ENCODE data around the gene ARHGEF1. TPM values are rescaled to one million over a fixed set of nuclear protein-coding genes. Genes with fewer than 3 reads are reported as not detected.

Gene ARHGEF1
- total RNA-seq, 1 experiment from 2014 or later, result 69.5 TPM

DNA sequence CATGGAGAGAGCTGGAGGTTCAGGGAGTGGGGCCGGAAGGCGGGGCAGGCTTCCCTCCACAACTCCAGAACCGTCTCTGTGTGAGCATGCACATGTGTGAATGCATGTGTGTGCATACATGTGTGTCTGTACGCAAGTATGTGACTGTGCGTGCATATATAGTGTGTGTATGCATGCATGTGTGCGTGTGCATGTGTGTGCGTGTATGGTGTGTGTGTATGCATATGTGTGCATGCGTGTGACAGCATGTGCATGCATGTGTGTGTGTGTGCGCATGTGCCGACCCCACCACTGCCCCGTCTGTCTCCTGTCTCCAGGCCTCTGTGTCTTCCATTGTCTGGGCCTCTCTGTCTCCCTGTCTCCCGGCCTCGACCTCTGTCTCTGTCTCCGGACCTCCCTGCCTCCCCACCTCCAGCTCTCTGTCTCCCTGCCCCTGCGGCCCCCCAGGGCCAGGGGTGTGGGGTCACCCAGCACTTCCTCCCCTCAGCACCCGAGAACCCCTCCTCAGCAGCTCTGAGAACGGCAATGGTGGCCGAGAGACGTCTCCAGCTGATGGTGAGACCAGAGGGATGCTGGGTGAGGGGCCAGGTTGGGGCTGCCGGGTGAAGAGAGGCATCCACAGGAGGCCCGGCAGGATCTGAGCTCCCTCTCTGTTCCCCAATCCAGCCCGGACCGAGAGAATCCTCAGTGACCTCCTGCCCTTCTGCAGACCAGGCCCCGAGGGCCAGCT lies 22.5 kb downstream of the ARHGEF1 start:
- no TSS peak for BruUV-seq (replicated peaks)

DNA sequence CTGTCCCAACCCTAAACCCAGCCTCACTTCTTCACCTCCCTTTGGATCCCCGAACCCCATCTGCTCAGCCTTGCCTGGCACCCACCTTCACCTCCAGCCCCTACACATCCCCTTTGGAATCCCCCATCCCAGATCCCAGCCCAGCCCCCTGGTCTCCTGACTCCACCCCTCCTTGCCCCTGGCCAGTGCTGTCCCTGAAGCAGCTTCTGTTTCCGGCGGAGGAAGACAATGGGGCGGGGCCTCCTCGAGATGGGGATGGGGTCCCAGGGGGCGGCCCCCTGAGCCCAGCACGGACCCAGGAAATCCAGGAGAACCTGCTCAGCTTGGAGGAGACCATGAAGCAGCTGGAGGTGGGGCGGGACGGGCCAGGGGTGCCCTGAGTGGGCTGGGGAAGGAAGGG lies 23.3 kb downstream of the ARHGEF1 start:
- Histone ChIP-seq H3K4me3 (ENCODE audit: low read depth in 2 of 2, low read length in 2 of 2) (no peak overlapping the region), H3K27me3 (ENCODE audit: control insufficient read depth, insufficient read depth, low read length) (no peaks in the 10 kb centered on the region), H3K27ac (ENCODE audit: low read length) (no peak overlapping the region), H3K36me3 (ENCODE audit: control insufficient read depth, insufficient read depth, low read length) (no peaks in the 10 kb centered on the region; the same call in 1 of the 2 replicates), H3K4me1 (ENCODE audit: control insufficient read depth, insufficient read depth, low read length) (no peaks in the 10 kb centered on the region), H3K9me3 (ENCODE audit: control insufficient read depth, insufficient read depth, low read depth, low read length) (no peaks in the 10 kb centered on the region)
- DNase-seq (ENCODE audit: low read depth, low spot score) (no peak), ATAC-seq (no peak)
- in situ Hi-C loops (cut with HindIII; ENCODE audit: low pct_unique_long_range_greater_than_20kb, low sequenced_read_pairs), result no loop called here
- TF ChIP-seq, protein P1, sequence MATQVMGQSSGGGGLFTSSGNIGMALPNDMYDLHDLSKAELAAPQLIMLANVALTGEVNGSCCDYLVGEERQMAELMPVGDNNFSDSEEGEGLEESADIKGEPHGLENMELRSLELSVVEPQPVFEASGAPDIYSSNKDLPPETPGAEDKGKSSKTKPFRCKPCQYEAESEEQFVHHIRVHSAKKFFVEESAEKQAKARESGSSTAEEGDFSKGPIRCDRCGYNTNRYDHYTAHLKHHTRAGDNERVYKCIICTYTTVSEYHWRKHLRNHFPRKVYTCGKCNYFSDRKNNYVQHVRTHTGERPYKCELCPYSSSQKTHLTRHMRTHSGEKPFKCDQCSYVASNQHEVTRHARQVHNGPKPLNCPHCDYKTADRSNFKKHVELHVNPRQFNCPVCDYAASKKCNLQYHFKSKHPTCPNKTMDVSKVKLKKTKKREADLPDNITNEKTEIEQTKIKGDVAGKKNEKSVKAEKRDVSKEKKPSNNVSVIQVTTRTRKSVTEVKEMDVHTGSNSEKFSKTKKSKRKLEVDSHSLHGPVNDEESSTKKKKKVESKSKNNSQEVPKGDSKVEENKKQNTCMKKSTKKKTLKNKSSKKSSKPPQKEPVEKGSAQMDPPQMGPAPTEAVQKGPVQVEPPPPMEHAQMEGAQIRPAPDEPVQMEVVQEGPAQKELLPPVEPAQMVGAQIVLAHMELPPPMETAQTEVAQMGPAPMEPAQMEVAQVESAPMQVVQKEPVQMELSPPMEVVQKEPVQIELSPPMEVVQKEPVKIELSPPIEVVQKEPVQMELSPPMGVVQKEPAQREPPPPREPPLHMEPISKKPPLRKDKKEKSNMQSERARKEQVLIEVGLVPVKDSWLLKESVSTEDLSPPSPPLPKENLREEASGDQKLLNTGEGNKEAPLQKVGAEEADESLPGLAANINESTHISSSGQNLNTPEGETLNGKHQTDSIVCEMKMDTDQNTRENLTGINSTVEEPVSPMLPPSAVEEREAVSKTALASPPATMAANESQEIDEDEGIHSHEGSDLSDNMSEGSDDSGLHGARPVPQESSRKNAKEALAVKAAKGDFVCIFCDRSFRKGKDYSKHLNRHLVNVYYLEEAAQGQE (IDR thresholded peaks at IDR 0.05; ENCODE audit: insufficient read depth in 1 of 2, low read depth in 2 of 2, low read length in 1 of 2), result no peak
- TF ChIP-seq SIN3A (IDR thresholded peaks at IDR 0.05; ENCODE audit: borderline replicate concordance, insufficient read depth, low read depth, low read length) (no peak), TCF7L2 (IDR thresholded peaks at IDR 0.05; ENCODE audit: low read depth, low read length) (no peak), POLR2AphosphoS5 (IDR thresholded peaks at IDR 0.05; ENCODE audit: low read depth, low read length) (no peak)
- TF ChIP-seq, protein P2, sequence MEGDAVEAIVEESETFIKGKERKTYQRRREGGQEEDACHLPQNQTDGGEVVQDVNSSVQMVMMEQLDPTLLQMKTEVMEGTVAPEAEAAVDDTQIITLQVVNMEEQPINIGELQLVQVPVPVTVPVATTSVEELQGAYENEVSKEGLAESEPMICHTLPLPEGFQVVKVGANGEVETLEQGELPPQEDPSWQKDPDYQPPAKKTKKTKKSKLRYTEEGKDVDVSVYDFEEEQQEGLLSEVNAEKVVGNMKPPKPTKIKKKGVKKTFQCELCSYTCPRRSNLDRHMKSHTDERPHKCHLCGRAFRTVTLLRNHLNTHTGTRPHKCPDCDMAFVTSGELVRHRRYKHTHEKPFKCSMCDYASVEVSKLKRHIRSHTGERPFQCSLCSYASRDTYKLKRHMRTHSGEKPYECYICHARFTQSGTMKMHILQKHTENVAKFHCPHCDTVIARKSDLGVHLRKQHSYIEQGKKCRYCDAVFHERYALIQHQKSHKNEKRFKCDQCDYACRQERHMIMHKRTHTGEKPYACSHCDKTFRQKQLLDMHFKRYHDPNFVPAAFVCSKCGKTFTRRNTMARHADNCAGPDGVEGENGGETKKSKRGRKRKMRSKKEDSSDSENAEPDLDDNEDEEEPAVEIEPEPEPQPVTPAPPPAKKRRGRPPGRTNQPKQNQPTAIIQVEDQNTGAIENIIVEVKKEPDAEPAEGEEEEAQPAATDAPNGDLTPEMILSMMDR (IDR thresholded peaks at IDR 0.05), result no peak
- POLR2A ChIA-PET, result no interaction called here
- intact Hi-C loops (cut with micrococcal nuclease; ENCODE audit: unreplicated experiment), result no loop called here
- no TSS peak for BruUV-seq (replicated peaks)
- CTCF ChIA-PET, result interaction anchor here (0.7 kb wide), 1 partner anchor 28 kb away, joined by 5 read pairs; no protein-coding TSS in a partner anchor

More for the DNA sequence above, 22.5 kb downstream of the ARHGEF1 start:
- in situ Hi-C loops (cut with HindIII; ENCODE audit: low pct_unique_long_range_greater_than_20kb, low sequenced_read_pairs), result no loop called here
- H3K27me3 ChIP-seq (ENCODE audit: control insufficient read depth, insufficient read depth, low read length), result no peaks in the 10 kb centered on the region
- H3K36me3 ChIP-seq (ENCODE audit: control insufficient read depth, insufficient read depth, low read length), result no peaks in the 10 kb centered on the region; the same call in 1 of the 2 replicates
- DNase-seq (ENCODE audit: low read depth, low spot score) (no peak), ATAC-seq (no peak)
- ChIA-PET POLR2A (no interaction called here), CTCF (interaction anchor here (0.7 kb wide), 1 partner anchor 29 kb away, joined by 5 read pairs; no protein-coding TSS in a partner anchor)
- H3K4me3 ChIP-seq (ENCODE audit: low read depth in 2 of 2, low read length in 2 of 2), result no peak overlapping the region
- H3K27ac ChIP-seq (ENCODE audit: low read length), result no peak overlapping the region
- TF ChIP-seq, protein P2 (IDR thresholded peaks at IDR 0.05), result no peak
- TF ChIP-seq SIN3A (IDR thresholded peaks at IDR 0.05; ENCODE audit: borderline replicate concordance, insufficient read depth, low read depth, low read length), result no peak
- intact Hi-C loops (cut with micrococcal nuclease; ENCODE audit: unreplicated experiment), result no loop called here
- no peaks in the 10 kb centered on the region for H3K4me1 ChIP-seq (ENCODE audit: control insufficient read depth, insufficient read depth, low read length)
- H3K9me3 ChIP-seq (ENCODE audit: control insufficient read depth, insufficient read depth, low read depth, low read length), result no peaks in the 10 kb centered on the region

All from Panc1 (cell line).